Peyer's patch (tissue), 4 donors: ENCODE measurements around the gene ZFPM1. TPM values are rescaled to one million over a fixed set of nuclear protein-coding genes. Genes with fewer than 3 reads are reported as not detected.

ENCODE experiments used
- DNase-seq, 3 donors: peaks; one replicate each; pipeline ENCODE4 v3.0.0-alpha.2; 2017 to 2019
- H3K27ac ChIP-seq, 4 donors: fragments of 200-600 bp; sonication (generic); one replicate each; pipeline ENCODE4 v1.5.1; 2016 to 2019
- H3K27me3 ChIP-seq, 2 donors: fragments of 200-600 bp; sonication (generic); one replicate each; pipeline ENCODE4 v1.5.1; 2019
- H3K36me3 ChIP-seq, 3 donors: fragments of 200-600 bp; sonication (generic); one replicate each; pipeline ENCODE4 v1.5.1; 2016 to 2019
- H3K4me1 ChIP-seq, 4 donors: fragments of 200-600 bp; sonication (generic); one replicate each; pipeline ENCODE4 v1.5.1; 2016 to 2019
- H3K4me3 ChIP-seq, 4 donors: fragments of 200-600 bp; sonication (generic); 1 replicate in 3 of 4; 2 replicates in 1 of 4; pipeline ENCODE4 v1.5.1; 2016 to 2019; ENCODE audit warnings: mild to moderate bottlenecking in 1 of 4
- H3K9me3 ChIP-seq, 4 donors: fragments of 200-600 bp; sonication (generic); one replicate each; pipeline ENCODE4 v1.5.1; 2016 to 2019; ENCODE audit warnings: mild to moderate bottlenecking in 1 of 4
- CTCF ChIP-seq, 6 experiments: fragments of 450-650 bp in 4 of 6; fragments of 200-600 bp in 2 of 6; sonication (generic) in 1 of 6; IDR thresholded peaks; one replicate each; pipeline ENCODE4 v1.5.1; 2017 to 2019; ENCODE audit warnings: antibody characterized with exemption in 6 of 6, mild to moderate bottlenecking in 3 of 6, moderate library complexity in 1 of 6
- POLR2A ChIP-seq, 2 donors: fragments of 450-650 bp; IDR thresholded peaks; one replicate each; pipeline ENCODE4 v1.5.1; 2017; ENCODE audit warnings: antibody characterized with exemption in 2 of 2, mild to moderate bottlenecking in 2 of 2, moderate library complexity in 2 of 2
- small RNA-seq, 2 donors: library from RNA; depleted of rRNA; stranded (forward); fragments of <200 nt; gene quantifications; one replicate each; pipeline ENCODE3, GENCODE V24; 2016
- total RNA-seq, 4 donors: library from RNA; depleted of rRNA; stranded (reverse); fragments of >200 nt; gene quantifications; one replicate each; pipeline ENCODE4 v1.1.0, GENCODE V29; 2016

ZFPM1 gene
- total RNA-seq, 4 donors from 2014 or later, result 3.0 to 7.9 (median 4.9) TPM

DNA sequence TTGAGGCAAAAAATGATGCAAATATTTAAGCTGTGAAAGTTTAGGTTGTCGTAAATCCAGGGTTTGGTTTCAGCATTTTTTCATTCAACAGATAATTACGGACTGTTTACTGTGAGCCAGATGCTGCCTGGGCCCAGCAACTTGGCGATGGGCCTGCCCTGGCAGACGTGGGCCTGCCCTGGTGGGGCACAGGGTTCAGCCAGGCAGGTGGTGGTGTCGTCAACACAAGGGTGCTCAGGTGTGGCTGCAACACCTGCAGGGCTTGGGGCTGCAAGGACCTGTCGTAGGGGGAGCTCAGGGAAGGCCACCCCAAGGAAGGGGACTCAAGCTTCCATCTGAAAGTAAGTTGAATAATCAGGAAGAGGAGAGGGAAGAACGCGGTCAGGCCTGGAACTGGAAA is 132.2 kb downstream of the ZFPM1 start:
- peaks cover 0 to 59% (median 3%) of the 10 kb centered on the region in 3 donors for H3K36me3 ChIP-seq

DNA sequence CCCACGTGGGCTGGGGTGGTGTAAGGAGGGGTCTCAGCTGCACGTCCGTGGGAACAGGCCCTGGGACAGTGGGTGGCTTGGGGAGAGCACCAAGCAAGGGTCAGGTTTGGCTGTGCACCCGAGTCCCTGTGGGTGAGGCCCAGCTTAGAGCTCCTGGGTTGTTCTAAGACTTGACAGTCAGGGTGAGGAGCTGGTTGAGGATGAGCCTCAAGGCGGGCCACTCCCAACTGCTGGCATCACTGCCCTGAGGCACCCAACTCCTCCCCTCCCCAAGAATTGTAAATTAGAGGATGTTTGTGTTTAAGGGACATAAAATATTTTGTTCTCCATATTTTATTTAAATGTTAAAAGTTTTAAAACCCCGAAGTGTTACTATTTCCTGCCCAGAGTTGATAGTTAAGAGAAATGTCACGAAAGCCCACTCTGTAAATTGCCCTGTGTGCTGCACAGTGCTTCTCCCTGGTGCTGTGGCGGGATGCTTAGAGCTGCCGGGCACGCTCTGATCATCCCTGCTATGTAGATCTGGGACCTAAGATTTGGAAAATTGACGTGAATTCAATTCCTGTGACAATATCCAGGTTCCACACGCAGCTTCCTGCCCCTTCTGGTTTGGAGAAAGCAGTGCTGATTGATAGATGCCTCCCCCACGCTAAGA is 133.0 kb downstream of the ZFPM1 start:
- TF ChIP-seq POLR2A (IDR thresholded peaks at IDR 0.05) (no peak), CTCF (IDR thresholded peaks at IDR 0.05) (no peak)
- peaks cover 0 to 60% (median 3%) of the 10 kb centered on the region in 3 donors for H3K36me3 ChIP-seq

More for the DNA sequence above, 132.2 kb downstream of the ZFPM1 start:
- H3K4me3 ChIP-seq, result no peak overlapping the region
- H3K27ac ChIP-seq, result no peak overlapping the region
- no peak for DNase-seq
- no peaks in the 10 kb centered on the region for H3K27me3 ChIP-seq
- no peak for TF ChIP-seq CTCF (IDR thresholded peaks at IDR 0.05)
- no peak for TF ChIP-seq POLR2A (IDR thresholded peaks at IDR 0.05)
- no peaks in the 10 kb centered on the region for H3K9me3 ChIP-seq
- H3K4me1 ChIP-seq, result no peaks in the 10 kb centered on the region

More for the DNA sequence above, 133.0 kb downstream of the ZFPM1 start:
- DNase-seq, result no peak
- no peak overlapping the region for H3K4me3 ChIP-seq
- H3K4me1 ChIP-seq, result no peaks in the 10 kb centered on the region
- no peaks in the 10 kb centered on the region for H3K27me3 ChIP-seq
- no peaks in the 10 kb centered on the region for H3K9me3 ChIP-seq
- H3K27ac ChIP-seq, result no peak overlapping the region

Small RNAs within 50 kb of the gene (small RNA-seq; reads per million reads assigned to genes)
- 0 reads per million in 2 donors for gene MIR5189

Other genes starting within 250 kb of the ZFPM1 start
- gene ZNF469, start 70.3 kb upstream of the ZFPM1 start, total RNA-seq, result 1 to 10 TPM in 1 of 4 donors, under 1 TPM in 3; 0.18 to 1.7 (median 0.64) TPM
- 10 to 100 TPM; 22.8 to 47.0 (median 32.9) TPM for gene ZC3H18, start 117.1 kb downstream of the ZFPM1 start, total RNA-seq
- gene IL17C, start 185.3 kb downstream of the ZFPM1 start, total RNA-seq, result not detected
- gene CYBA, start 197.8 kb downstream of the ZFPM1 start, total RNA-seq, result 100 to 1,000 TPM; 131 to 162 (median 141) TPM
- gene MVD, start 209.8 kb downstream of the ZFPM1 start, total RNA-seq, result 100 to 1,000 TPM in 1 of 4 donors, 10 to 100 TPM in 3; 36.8 to 107 (median 60.6) TPM
- gene SNAI3, start 233.2 kb downstream of the ZFPM1 start, total RNA-seq, result under 1 TPM in 2 of 4 donors, not detected in 2; 0.70 to 0.80 TPM